ENCODE data around the gene IFNG-AS1. TPM values are rescaled to one million over a fixed set of nuclear protein-coding genes. Genes with fewer than 3 reads are reported as not detected.

IFNG-AS1 gene
- total RNA-seq, 1 donor, result 0.27 TPM

DNA sequence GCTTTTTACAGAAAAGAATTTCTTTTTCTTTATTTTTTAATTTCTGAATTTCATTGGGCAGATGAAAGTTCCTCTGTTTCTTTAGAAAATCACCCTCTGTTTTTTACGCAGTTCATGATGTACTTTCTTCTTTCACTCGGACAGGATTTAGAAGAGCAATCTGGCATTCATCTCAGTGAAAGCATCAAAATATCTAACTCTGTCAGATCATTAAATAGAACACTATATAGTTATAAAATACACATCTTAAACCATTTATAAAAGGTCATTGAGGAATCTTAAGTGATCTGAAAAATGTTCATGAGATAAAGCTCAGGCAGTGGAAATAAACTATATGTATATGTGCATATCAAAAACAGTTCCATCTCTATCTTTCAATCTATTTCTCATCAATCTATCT is 3.9 kb downstream of the IFNG-AS1 start:
- DNase-seq (ENCODE audit: low read depth in 2 of 3, low spot score in 2 of 3), result no peak

DNA sequence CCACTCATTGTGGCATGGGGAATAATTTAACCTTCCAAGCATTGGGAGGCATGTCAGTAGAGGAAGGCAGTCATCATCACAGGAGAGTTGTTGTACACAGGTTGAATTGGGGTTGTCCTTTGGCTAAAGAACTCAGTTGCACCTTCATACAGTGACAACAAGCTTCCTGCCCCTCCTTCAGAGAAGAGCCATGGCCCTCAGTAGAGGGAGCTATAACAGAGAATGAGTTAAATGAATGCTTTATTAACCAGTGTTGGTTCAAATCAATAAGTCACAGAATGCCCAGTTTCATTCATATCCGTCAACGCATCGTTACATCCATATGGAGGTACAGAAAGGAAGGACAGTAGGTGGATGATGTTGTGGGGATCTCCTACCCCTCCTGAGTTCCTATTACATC is 4.8 kb downstream of the IFNG-AS1 start:
- no peak for DNase-seq (ENCODE audit: low read depth in 2 of 3, low spot score in 2 of 3)

DNA sequence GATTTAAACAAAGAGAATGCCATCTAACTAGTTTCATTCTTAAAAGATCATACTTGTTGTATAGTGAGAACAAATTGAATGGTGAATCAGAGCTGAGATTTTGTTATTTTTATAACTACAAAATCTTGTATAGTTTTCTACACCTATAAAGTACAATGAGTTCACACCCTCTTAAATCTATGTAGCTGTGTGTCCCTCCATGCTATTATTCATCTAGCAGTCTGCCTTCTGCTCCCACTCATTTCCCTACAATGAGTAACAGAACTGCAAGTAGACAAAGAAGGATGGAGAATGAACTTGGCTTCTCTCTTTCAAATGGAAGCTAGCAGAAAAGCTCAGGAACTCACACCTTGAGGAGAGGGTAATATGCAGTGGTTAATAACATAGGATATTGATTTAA is 7.1 kb downstream of the IFNG-AS1 start:
- DNase-seq (ENCODE audit: low read depth in 2 of 3, low spot score in 2 of 3), result no peak

DNA sequence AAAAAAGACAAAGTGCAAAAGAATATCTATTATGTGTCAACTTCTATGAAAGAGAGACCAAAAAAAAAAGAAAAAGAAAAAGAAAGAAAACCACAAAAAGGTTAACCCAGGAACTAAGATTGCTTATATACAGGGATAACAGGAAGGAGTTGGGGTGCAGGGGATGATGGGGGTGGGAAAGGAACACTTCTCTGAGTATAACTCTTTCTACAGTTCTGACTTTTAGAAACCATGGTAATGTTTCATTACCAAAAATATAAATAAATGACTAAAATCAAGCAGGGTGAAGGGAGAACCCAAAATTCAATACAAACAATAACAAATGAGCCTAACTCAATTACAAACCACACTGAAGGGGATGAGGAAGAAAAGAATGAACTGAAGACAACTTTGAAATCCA is 9.1 kb downstream of the IFNG-AS1 start:
- no peak for DNase-seq (ENCODE audit: low read depth in 2 of 3, low spot score in 2 of 3)

DNA sequence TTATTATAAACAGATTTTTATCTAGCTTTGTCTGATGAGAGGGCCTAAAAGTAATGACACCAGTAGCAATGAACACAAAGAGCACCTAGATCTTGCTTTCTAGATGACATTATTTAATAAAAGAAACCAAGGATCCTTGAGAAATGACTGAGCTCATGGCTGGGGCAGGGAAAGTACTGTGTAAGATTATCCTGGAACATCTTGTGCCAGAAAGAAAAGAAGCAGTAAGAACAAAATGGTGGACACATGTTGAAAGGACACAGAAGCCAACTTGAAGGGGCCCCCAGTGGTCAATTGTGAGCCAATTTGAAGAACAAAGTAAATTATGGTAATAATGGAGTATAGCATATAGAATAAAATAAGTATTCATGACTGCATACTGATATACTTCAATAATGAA is 10.0 kb downstream of the IFNG-AS1 start:
- DNase-seq (ENCODE audit: low read depth in 2 of 3, low spot score in 2 of 3), result no peak

DNA sequence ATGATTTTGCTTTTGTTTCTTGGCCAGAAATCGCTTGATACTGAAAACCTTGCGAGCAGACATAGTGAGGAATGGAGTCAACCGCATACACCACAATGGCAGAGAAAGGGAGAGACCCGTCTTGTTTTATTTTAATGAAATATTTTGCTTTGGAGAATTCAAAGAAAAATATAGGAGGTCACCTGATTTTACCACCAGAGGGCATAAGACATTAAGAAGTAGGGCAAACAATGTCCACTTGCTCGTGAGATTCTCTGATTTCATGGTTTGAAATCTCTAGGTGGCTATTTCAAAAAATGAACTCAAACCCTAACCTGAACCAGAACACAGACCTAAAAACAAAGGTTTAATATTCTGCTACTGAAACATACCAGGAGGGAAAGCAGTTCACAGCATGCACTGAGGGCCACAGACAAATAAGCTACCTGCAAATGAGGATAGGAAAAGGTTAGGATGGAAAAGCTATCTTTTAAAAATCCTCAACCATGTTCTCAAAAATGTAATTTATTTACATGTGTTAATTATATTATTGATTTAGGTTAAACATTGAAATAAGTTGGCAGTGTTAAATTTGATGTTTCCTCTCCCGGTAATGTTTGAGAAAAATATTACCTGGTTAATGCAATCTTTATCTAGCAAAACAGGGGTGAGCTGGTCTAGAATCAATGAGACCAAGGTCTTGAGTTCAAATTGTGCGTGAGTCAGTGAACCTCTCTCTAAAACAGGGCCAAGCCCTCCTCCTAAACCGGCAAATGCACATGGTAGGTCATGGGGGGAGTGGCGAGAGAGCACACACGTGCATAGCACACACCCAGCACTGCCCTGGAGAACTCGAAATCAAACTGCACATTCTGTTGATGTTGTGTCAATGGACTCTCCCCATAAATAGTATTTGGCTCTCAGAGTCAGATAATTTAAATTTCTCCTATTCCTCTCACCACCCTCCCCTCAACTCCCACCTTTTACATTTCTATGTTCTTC is 12.5 kb downstream of the IFNG-AS1 start:
- peak in 1 of 3 donors; percentile 10 for DNase-seq (ENCODE audit: low read depth in 2 of 3, low spot score in 2 of 3)

DNA sequence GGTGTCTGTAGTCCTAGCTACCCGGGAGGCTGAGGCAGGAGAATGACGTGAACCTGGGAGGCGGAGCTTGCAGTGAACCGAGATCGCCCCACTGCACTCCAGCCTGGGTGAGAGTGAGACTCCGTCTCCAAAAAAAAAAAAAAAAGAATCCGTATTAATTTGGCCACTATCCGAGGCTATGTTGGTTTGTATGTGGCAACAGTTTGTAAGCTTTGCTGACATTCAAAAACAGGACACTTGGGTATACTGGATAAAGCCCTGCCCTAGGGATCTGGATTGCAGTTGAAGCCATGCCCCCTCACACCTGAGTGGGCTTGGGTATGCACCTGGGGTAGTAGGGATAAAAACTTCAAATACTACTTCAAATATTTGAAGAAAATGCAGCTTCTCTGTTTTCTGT is 14.5 kb downstream of the IFNG-AS1 start:
- DNase-seq (ENCODE audit: low read depth in 2 of 3, low spot score in 2 of 3), result no peak

DNA sequence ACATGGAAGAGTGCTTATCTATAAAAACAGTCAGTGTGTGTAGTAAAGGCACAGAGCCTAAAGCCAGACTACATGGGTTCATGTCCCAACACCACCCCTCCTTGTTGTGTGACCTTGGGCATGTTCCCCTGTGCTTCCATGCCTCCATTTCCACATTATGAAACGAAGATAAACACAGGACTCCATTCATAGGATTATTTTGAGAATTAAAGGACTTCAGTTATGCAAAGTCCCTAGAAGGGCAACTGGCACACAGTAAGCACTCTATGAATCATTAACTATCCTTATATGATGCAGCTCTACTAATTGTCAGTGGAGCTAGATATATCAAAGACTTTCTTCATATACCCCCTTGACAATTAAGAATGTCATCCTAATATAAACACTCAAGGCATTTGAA is 17.8 kb downstream of the IFNG-AS1 start:
- DNase-seq (ENCODE audit: low read depth in 2 of 3, low spot score in 2 of 3), result no peak

DNA sequence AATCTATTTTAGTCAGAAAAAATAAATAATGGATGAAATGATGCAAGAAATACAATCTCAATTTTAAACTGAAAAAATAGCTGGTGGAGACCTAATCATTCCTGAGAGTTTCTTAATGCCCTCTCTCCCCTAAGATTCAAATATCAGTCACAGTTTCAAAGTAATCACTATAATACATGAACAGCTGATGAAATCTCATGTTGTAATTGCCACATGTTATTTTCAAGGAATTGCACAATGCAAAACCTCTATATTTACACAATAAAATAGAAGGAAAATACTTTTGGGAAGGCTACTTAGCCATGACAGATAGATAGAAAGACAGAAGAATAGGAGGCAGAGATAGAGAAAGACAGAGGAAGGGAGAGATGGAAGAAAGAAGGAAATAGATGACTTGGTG is 18.2 kb downstream of the IFNG-AS1 start:
- DNase-seq (ENCODE audit: low read depth in 2 of 3, low spot score in 2 of 3), result no peak

DNA sequence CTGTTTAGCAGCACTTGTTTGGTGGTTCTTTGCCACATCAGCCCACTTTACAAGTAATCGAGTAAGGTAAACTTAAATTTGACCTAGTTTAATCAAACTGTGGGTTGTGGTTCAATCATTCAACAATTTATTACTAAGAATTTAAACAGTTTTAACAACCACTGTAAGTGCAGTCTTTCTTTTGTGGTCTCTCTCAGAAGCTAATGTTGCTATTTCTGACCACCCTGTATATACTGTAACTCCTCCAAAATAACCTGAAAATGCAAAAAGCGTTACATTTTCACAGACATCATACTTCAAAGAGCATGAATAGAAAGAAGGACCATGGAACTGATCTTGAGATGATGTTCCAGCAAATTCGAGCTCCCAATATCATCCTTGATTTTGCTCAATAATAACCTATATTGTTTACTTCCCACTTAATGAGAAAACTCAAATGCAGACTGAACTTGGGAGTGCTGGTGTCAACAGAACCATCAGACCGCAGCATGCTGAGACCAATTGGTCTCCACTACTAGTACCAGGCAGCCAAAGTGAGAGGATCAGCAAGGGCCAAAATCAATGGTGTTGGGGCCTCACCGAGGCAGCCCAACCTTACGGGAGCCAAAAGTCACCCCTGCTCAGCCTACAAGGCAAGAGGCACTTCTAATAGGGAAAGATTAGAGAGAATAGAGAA is 22.1 kb downstream of the IFNG-AS1 start:
- no peak for DNase-seq (ENCODE audit: low read depth in 2 of 3, low spot score in 2 of 3)

DNA sequence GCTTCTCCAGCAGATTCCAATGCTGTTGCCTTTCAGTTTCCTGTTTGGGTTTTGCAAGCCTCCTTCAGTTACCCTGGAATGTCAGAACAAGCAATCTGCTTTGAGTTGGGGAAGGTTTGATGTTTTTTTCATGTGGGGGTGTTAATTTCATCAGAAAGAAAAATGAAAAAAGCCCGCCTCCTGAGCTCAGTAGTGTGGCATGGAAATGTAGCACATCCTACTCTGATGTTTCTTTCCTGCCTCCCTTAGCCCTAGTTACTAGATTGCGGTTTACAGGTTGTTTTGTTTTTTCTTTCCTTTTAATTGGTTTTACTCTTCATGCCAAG is 22.6 kb downstream of the IFNG-AS1 start:
- no peak for DNase-seq (ENCODE audit: low read depth in 2 of 3, low spot score in 2 of 3)

DNA sequence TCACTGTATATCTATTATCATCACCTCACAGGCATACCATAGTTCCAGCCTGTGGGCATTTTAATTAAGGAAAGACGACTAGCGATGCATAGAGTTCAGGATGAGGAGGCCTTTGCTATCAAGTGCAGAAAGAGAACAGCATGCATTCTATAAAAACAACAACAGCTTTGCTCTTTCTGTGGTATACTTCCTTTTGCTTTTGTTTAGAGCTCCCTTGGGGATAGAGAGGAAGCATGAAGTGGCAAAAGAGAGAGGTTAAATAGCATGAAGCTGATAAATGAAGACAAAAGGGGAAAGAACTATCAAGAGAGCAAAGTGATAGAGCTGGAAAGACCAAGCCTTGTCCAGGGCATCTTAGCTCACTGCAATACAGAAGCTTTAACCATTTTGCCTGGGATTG is 23.5 kb downstream of the IFNG-AS1 start:
- DNase-seq (ENCODE audit: low read depth in 2 of 3, low spot score in 2 of 3), result peak in 1 of 3 donors; percentile 7

DNA sequence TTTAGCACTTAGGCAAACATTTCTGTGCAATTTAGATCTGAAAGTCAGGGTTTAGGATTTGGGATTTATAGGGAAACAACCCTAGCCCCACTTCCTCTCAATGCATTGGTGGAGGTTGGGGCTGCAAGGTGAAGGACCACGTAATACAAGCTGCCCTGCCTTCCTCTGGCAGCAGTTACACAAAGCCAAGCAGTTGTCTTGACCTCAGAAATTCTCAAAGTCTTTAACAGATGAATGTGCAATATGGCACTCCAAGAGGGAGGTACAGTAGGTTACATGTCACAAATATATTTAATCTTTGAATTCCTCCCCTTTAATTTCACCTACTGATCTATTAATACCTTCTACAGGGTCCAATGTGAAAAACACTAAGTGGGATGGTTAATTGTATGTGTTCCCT is 23.9 kb downstream of the IFNG-AS1 start:
- no peak for DNase-seq (ENCODE audit: low read depth in 2 of 3, low spot score in 2 of 3)

DNA sequence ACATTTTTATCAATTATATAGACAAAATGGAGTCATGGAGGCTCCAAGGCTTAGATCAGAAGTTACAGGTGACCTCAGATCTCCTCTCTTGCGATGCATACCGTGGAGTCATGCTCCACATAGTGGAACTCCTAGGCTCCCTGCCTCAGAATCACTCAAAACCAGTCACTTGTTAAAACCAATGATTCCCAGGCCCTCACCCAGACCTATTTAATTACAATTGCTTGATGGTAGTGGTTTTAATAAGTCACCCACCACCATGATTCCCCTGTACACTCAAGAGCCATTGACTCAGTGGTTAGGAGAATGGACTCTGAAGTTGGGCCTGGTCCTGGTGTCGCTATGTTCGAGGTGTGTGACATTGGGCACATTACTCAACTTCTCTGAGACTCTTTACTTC is 26.9 kb downstream of the IFNG-AS1 start:
- DNase-seq (ENCODE audit: low read depth in 2 of 3, low spot score in 2 of 3), result no peak

DNA sequence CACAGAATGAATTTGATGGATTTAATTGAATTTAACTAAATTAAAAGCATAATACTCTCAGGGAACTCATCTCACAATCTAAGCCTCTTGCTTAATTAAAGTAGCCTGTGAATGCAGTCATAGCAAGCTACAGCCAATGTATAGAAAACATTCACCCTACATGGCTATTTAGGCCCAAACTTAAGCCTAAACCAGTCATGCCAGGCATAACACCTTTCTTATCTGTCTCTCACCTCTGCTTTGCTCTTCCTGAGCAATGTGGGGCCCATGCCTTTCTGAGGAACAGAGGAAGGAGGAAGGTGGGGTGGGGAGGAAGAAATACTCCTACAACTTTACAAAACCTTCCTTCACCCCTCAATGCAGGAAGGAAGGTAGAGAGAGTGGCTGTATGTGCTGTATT is 29.1 kb downstream of the IFNG-AS1 start:
- DNase-seq (ENCODE audit: low read depth in 2 of 3, low spot score in 2 of 3), result no peak

DNA sequence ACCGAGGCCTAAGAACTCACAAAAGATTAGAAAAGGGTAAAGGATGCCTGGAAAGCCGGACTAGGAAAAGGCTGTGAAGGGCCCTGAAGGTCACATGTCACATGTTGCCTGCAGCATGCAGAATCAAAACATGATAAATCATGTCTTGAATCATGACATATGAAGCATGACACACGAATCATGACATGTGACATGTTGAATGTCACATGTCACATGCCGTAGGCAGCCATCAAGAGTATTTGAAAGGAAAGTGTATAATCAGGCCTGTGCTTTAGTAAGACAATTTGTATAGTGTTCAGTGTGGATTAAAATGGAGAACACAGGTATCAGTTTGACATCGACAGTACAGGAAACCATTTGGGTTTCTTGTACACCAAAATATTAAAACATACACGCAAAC is 30.8 kb downstream of the IFNG-AS1 start:
- no peak for DNase-seq (ENCODE audit: low read depth in 2 of 3, low spot score in 2 of 3)

DNA sequence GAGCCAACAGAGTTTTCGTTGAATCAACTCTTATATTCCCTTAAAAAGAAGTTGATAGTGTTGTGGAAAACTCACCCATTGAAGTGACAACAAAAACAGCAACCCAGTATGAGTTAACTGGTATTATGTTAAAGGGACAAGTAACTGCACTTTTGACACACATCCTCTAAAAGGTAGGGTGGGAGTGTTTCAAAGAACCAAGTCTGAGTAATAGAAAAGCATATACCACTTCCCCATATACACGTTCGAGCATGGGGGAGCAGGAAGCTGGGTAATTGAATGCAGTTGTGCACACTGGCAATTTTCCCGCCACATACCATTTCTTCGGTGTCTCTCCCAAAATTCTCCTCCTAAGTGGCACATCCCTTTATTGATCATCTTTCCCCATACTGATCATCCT is 31.5 kb downstream of the IFNG-AS1 start:
- DNase-seq (ENCODE audit: low read depth in 2 of 3, low spot score in 2 of 3), result no peak

DNA sequence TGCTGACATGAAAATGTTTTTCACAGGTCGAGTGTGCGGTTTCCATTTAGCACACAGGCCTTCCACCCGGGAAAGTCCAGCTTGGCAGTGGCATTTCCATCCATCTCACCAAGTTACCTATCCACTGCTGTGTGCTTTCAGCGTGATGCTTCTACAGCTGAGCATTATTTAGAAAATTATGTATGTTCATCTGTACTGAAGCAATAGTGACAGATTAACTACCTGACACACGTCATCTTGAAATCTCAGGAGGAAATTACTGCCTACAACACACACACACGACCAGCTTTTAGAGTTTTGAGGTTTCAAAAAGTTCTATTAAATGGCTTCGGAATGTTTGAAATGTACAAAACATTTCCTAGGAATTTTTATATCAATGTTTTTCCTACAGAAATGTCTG is 39.4 kb downstream of the IFNG-AS1 start:
- no peak for DNase-seq (ENCODE audit: low read depth in 2 of 3, low spot score in 2 of 3)

DNA sequence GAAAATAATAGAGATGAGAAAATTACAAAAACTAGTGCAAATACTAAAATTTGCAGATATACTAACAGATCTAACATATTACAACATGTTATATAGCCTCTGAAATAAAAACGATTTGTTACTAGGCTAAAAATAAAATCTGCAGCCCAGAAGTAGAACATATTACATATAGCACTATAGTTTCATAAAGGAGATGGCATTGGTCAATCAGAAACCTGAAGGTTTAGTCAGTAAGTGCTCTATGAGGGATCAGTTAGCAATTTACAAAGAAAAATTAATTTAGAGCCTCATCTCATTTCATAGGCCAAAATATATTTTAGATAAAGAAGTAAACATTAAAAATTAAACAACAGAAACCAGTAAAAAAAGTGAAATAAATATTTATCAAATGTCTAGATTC is 41.0 kb downstream of the IFNG-AS1 start:
- no peak for DNase-seq (ENCODE audit: low read depth in 2 of 3, low spot score in 2 of 3)

DNA sequence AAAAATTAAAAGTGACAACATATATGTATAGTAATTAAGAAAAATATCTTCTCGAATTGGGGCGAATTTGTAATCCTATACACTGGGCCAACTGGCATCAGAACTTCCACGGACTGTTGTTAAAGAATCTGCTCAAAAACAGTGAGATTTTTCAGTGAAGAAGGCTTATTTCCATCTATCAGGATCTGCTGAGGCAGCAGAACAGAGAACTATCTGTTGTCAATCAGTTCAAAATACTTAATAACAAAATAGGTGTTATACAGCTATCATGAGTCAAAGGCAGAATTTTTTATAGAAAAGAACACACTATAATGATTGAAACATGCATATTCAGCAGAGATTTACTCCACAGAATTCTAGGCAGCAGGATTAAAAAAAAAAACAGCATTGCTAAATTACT is 41.9 kb downstream of the IFNG-AS1 start:
- no peak for DNase-seq (ENCODE audit: low read depth in 2 of 3, low spot score in 2 of 3)

DNA sequence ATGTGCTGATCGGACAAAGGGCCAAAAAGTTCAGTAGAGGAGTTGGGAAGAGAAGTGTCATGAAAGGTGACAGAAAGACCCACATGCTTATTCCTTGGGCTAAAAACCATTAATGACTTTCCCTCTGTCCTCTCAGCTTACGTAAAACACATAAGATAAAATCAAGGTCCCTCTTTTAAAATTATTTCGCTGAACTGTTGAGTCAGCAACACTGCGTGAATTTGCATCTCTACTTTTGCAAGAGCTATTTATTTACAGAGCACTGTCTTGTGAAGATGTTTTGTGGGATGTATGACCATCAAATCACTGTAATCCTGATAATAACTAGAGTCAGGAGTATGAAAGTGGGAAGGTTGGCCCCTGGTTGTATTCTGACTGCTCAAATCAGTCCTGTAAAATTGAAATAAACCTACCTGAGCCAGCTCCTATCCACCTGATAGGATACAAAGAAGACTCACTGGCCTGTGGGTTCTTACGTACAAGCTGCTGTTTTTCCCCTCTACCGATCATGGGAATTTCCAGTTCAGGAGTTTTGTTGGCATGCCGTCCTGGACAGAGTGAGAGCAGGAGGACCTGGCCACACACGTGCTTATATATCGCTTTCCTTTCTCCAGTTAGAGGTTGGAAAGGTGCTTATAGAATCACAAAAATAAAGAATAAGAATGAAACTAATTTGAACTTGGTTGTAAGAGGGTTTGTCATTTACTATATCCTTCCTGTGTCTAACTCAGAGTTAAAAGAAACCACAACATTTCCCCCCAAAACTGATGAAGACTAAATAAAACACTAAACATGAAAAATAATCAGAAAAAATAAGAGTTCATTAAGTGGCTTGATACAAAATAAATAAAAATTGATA is 42.9 kb downstream of the IFNG-AS1 start:
- DNase-seq (ENCODE audit: low read depth in 2 of 3, low spot score in 2 of 3), result no peak
